Measurements from ENCODE around the gene SLC38A1.
"Not testable (repeated sequence)": the region's sequence is repeated elsewhere in the genome, so short reads cannot be mapped to it uniquely, and the experiment has no call there.

Gene SLC38A1

GRCh38 chr12:46165191-46165590 lies 103.7 kb downstream of the SLC38A1 start:
- no peak for DNase-seq (ENCODE audit: low read depth, low spot score)

GRCh38 chr12:46164186-46164761 lies 104.6 kb downstream of the SLC38A1 start:
- DNase-seq (ENCODE audit: low read depth, low spot score): no peak

DNA sequence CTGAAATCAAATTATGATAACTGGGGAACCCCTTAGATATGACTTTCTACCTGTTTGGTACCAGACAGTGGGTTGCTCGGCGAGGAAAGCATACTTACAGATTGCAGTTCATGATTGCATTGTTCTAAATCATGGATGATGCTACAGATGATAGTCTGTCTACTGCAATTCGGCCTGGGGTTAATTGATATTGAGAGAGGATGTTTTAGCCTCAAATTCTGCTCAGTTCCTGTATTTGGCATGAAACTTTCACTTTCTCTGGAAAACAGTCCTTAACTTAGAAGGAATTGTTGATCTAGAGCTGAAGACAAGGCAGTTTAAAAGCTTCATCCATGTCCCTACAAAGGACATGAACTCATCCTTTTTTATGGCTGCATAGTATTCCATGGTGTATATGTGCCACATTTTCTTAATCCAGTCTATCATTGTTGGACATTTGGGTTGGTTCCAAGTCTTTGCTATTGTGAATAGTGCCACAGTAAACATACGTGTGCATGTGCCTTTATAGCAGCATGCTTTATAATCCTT lies 106.2 kb downstream of the SLC38A1 start:
- not testable (repeated sequence) for DNase-seq (ENCODE audit: low read depth, low spot score)

DNA sequence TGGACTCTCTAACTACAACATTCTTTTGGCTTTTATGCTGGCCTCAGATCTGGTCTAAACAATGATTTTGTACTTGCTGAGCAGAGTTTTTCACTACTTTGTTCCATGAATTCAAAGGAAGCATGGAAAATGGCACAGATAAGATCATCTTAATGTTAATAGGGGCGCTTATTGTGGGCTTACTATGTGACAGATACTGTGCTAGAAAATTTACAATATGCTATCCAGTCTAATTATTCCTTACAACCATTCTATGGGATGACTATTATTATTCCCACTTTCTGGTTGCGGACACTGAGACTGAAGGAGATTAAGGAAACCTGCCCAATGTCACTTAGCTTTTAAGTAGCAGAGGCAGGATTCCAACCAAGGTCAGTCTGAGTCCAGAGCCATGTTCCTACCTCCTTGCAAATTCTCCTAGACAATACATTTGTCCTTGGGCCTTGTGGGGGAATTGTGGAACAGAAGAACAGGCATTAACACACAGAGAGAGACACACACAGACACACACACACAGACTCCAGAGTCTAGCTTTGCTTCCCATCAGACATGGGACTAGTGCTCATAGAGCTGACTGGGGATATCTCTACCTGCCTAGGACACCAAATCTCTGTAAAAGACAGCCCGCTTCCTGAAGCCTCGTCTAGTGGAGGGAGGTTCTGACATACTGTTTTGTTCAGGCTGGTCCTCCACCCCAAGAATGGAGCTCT lies 107.7 kb downstream of the SLC38A1 start:
- DNase-seq (ENCODE audit: low read depth, low spot score): no peak

DNA sequence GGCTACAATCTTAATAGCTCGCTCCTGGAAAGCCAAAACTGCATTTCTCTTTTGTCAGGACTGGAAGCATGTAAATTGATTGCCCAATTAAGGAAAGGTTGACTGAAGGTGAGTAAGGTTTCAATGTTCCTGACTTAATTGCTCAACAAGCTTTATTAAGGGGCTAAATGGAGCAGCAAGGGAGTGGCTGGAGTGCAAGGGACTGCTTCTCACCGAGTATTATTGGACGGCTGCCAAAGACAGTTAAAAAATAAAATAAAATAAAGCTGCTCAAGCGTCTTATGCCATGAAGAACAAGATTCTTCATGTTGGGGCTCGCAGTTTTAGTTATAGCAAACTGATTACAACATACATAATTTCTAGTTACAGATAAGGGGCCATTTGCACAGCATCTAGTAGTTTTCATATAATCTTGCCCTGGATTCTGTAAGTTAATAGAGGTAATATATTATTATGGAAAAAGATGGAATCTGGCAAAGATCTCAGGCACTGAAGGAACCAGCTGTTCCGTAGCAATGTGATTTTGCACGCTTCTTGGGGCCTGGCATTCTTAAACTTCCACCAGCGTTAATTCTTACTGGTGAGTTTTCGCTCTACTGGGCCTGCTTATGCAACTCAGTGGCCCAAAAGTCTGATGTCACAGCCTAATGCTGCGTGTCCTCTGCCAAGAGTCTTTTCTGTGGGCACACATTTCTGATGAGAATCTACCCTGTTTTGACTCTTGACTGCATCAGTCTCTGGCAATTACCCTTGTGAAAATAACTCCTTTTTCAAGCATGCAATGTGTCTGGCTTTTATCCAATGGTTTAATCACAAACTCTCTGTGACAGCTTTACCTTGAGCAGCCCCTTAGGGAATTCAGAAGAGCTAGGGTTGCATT lies 108.5 kb downstream of the SLC38A1 start:
- no peak for DNase-seq (ENCODE audit: low read depth, low spot score)

- DNase-seq (ENCODE audit: low read depth, low spot score): no peak
These were observed 109.4 kb downstream of the SLC38A1 start for GRCh38 chr12:46159309-46159901.

GRCh38 chr12:46158501-46158900 lies 110.3 kb downstream of the SLC38A1 start:
- DNase-seq (ENCODE audit: low read depth, low spot score): no peak

- DNase-seq (ENCODE audit: low read depth, low spot score): no peak
These were observed 114.4 kb downstream of the SLC38A1 start for GRCh38 chr12:46154221-46154985.

GRCh38 chr12:46153268-46153872 lies 115.5 kb downstream of the SLC38A1 start:
- DNase-seq (ENCODE audit: low read depth, low spot score): no peak

- no peak for DNase-seq (ENCODE audit: low read depth, low spot score)
These were observed 116.4 kb downstream of the SLC38A1 start for GRCh38 chr12:46152456-46152855.

DNA sequence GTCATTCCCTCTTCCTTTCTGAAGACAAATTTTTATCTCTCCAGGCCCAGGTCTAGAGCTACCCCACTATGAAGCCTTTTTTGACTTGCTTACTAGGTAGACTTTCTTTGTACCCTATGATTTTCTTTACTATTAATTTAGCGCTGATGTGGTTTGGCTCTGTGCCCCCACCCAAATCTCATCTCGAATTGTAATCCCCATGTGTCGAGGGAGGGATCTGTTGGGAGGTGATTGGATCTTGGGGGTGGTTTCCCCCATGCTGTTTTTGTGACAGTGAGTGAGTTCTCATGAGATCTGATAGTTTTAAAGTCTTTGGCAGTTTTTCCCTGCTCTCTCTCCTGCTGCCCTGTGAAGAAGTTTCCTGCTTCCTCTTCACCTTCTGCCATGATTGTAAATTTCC lies 118.1 kb downstream of the SLC38A1 start:
- DNase-seq (ENCODE audit: low read depth, low spot score): no peak

- DNase-seq (ENCODE audit: low read depth, low spot score): no peak
These were observed 118.9 kb downstream of the SLC38A1 start for GRCh38 chr12:46149905-46150304.

- DNase-seq (ENCODE audit: low read depth, low spot score): no peak
These were observed 119.8 kb downstream of the SLC38A1 start for GRCh38 chr12:46149079-46149464.

- DNase-seq (ENCODE audit: low read depth, low spot score): no peak
These were observed 120.3 kb downstream of the SLC38A1 start for GRCh38 chr12:46148327-46149078.

DNA sequence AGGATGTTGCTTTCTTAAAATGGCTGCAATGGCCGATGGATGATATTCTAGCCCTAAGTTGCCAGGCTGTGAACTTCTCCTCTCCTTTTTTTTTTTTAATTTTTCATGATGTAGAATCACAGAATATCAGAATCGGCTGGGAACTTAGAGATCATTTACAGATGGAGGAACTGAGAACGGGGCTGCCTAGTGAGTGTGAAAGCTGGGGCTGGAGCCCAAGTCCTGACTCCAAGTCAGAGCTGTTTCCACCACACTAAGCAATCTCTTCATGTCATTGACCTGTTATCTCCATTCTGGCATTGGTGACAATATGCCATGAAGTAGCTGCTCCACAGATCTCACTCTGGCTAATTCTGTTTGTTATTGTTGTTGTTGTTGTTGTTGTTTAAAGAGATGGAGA lies 121.7 kb downstream of the SLC38A1 start:
- DNase-seq (ENCODE audit: low read depth, low spot score): no peak

GRCh38 chr12:46145881-46146280 lies 123.0 kb downstream of the SLC38A1 start:
- no peak for DNase-seq (ENCODE audit: low read depth, low spot score)

DNA sequence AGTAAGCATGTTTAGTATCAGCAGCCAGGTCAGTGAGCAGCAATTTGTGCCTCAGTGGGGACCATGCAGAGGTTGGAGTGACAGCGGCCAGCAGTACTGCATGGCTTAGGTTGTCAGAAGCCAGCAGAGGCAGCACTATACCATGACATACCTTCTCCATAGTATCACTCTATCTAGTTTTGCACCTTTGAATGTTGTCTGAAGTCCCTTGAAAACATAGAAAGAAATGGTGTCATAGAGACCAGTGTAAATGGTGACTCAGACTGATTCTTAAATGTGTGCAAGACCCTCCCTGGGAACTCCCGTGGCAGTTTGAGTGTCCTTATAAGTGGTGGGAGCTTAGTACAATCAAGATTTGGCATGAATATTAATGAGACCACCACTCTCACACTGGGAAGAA lies 124.4 kb downstream of the SLC38A1 start:
- DNase-seq (ENCODE audit: low read depth, low spot score): no peak

GRCh38 chr12:46136249-46136648 lies 132.6 kb downstream of the SLC38A1 start:
- no peak for DNase-seq (ENCODE audit: low read depth, low spot score)

- no peak for DNase-seq (ENCODE audit: low read depth, low spot score)
These were observed 133.1 kb downstream of the SLC38A1 start for GRCh38 chr12:46135750-46136149.

GRCh38 chr12:46134852-46135251 lies 134.0 kb downstream of the SLC38A1 start:
- no peak for DNase-seq (ENCODE audit: low read depth, low spot score)

Data from iPS DF 19.7 (cell line).